ENCODE results near the gene NDUFB10.

Gene NDUFB10

DNA sequence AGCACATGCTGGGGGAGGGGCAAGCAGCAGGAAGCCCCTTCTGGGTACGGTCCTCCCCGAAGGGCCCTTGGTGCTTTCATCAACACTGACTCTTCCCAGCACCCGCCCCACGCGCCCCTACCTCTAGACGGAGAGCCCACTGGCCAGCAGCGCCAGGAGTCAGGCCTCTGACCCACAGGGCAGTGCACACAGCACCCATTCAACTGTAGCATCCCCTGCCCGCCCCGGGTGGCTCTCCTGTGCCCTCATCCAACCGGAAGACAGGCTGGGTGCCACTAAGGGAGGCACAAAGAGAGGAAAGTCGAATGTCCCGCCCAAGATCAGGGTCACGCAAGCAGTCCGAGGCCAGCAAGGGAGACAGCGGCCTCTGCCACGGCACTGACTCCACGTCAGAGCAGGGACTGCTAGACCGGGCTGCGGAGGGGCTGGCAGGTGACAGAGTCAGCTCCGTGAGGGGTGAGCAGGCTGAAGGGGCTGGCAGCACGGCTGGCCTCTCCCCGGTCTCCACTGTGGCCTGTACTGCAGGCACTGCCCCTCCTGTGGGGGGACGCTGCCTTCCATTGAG, 26.2 kb upstream of the NDUFB10 start:
- Histone ChIP-seq H3K18ac (ENCODE audit: low read depth in 1 of 2, low read length in 2 of 2) (no peak overlapping the region), H3K9me3 (ENCODE audit: control insufficient read depth, low read length) (no peaks in the 10 kb centered on the region), H2AK5ac (ENCODE audit: low read length, severe bottlenecking) (no peak overlapping the region), H3K14ac (ENCODE audit: low read length in 2 of 2) (peak overlapping the region in 1 of 2 experiments; percentile 71), H3K79me1 (replicated peaks; ENCODE audit: low read length, poor library complexity, severe bottlenecking) (no peaks in the 10 kb centered on the region), H2AFZ (ENCODE audit: low read depth, low read length) (no peak overlapping the region), H2BK5ac (ENCODE audit: low read depth, low read length, poor library complexity, severe bottlenecking) (no peak overlapping the region), H3K27me3 (ENCODE audit: control insufficient read depth in 1 of 2, insufficient read depth in 1 of 2, low read length in 2 of 2) (peaks cover 0 to 24% of the 10 kb centered on the region in 2 experiments), H2BK15ac (ENCODE audit: low read depth, poor library complexity, severe bottlenecking) (no peak overlapping the region), H4K91ac (ENCODE audit: low read length) (no peak overlapping the region), H3K23ac (ENCODE audit: low read length in 2 of 2) (peak overlapping the region in 1 of 2 experiments; percentile 18), H3K27ac (ENCODE audit: low read length, poor library complexity, severe bottlenecking) (no peak overlapping the region), H2BK12ac (ENCODE audit: low read length in 2 of 2) (peak overlapping the region in 1 of 2 experiments; percentile 24), H3K4me1 (ENCODE audit: control insufficient read depth, insufficient read depth, low read depth, low read length) (peaks cover 22% of the 10 kb centered on the region), H3K9ac (ENCODE audit: low read length) (no peak overlapping the region), H3K36me3 (ENCODE audit: control insufficient read depth in 1 of 2, insufficient read depth in 2 of 2, low read depth in 1 of 2, low read length in 2 of 2) (peaks cover 10 to 19% of the 10 kb centered on the region in 2 experiments), H4K8ac (ENCODE audit: low read length) (no peak overlapping the region), H3K4ac (ENCODE audit: low read depth in 1 of 2, low read length in 2 of 2) (no peak overlapping the region), H3K4me3 (ENCODE audit: insufficient read depth in 1 of 2, low read depth in 1 of 2, low read length in 2 of 2) (no peak overlapping the region), H2BK120ac (ENCODE audit: low read depth, low read length) (no peak overlapping the region), H3K4me2 (ENCODE audit: low read length, poor library complexity, severe bottlenecking) (no peak overlapping the region)
- DNase-seq: no peak
- WGBS: 78% methylated on average over 23 of the region's 23 CpGs

DNA sequence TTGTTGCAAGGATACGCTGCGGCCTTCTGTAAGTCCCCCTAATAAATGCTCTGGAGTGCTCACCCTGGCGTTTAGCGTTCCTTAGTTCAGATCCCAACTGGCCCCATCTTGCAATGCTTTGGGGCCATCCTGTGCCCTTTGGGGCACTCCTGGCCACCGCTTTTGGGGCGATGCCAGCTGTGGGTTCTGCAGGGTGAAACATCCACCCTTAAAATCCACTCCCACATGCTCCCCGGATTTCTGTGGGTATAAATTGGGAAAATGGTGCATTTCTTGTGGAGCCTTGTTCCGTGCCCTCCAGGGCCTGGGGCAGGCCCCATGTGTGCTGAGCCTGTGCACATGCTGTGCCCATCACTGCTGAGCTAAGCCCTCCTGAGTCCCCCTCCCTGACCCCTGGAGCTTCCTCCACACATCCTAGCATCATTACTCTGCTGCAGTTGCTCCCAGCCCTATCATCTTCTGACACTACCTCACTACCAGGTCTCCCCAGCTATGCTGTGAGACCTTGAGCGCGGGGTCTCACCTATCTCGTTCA, 22.3 kb upstream of the NDUFB10 start:
- Histone ChIP-seq H2BK5ac (ENCODE audit: low read depth, low read length, poor library complexity, severe bottlenecking) (no peak overlapping the region), H4K8ac (ENCODE audit: low read length) (no peak overlapping the region), H3K36me3 (ENCODE audit: control insufficient read depth in 1 of 2, insufficient read depth in 2 of 2, low read depth in 1 of 2, low read length in 2 of 2) (peaks cover 33 to 46% of the 10 kb centered on the region in 2 experiments), H3K23ac (ENCODE audit: low read length in 2 of 2) (no peak overlapping the region), H3K27ac (ENCODE audit: low read length, poor library complexity, severe bottlenecking) (no peak overlapping the region), H2BK12ac (ENCODE audit: low read length in 2 of 2) (no peak overlapping the region), H3K27me3 (ENCODE audit: control insufficient read depth in 1 of 2, insufficient read depth in 1 of 2, low read length in 2 of 2) (peaks cover 0 to 18% of the 10 kb centered on the region in 2 experiments), H3K14ac (ENCODE audit: low read length in 2 of 2) (no peak overlapping the region), H2AK5ac (ENCODE audit: low read length, severe bottlenecking) (no peak overlapping the region), H3K9ac (ENCODE audit: low read length) (no peak overlapping the region), H3K9me3 (ENCODE audit: control insufficient read depth, low read length) (no peaks in the 10 kb centered on the region), H2AFZ (ENCODE audit: low read depth, low read length) (no peak overlapping the region), H3K4me3 (ENCODE audit: insufficient read depth in 1 of 2, low read depth in 1 of 2, low read length in 2 of 2) (no peak overlapping the region), H3K4me1 (ENCODE audit: control insufficient read depth, insufficient read depth, low read depth, low read length) (peaks cover 16% of the 10 kb centered on the region), H3K4ac (ENCODE audit: low read depth in 1 of 2, low read length in 2 of 2) (no peak overlapping the region), H3K79me1 (replicated peaks; ENCODE audit: low read length, poor library complexity, severe bottlenecking) (peaks cover 5% of the 10 kb centered on the region), H2BK120ac (ENCODE audit: low read depth, low read length) (no peak overlapping the region), H3K4me2 (ENCODE audit: low read length, poor library complexity, severe bottlenecking) (no peak overlapping the region), H4K91ac (ENCODE audit: low read length) (no peak overlapping the region), H3K18ac (ENCODE audit: low read depth in 1 of 2, low read length in 2 of 2) (no peak overlapping the region), H2BK15ac (ENCODE audit: low read depth, poor library complexity, severe bottlenecking) (no peak overlapping the region)
- WGBS: 96% methylated on average over 6 of the region's 11 CpGs
- DNase-seq: no peak

DNA sequence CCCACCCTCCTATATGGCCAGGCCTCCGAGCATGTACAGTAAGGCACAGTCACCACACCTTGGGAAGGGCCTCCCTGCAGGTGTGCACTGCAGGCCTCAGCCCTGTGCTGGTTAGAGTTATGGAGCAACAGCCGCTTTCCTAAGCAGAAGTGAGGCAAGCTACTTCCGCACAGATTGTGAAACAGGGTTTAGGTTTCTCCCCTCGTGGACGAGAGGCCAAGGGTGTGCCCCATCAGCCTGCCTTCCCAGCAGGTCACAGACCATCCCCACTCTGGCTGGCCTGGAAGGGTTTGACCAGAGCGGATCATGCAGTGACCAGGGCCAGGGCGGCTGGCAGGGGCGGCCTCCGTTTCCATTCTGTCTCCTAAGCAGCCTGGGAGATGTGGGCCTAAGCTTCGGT, 21.0 kb upstream of the NDUFB10 start:
- H2AK5ac ChIP-seq (ENCODE audit: low read length, severe bottlenecking): no peak overlapping the region
- no peaks in the 10 kb centered on the region for H3K9me3 ChIP-seq (ENCODE audit: control insufficient read depth, low read length)
- no peak overlapping the region for H2BK15ac ChIP-seq (ENCODE audit: low read depth, poor library complexity, severe bottlenecking)
- H3K27ac ChIP-seq (ENCODE audit: low read length, poor library complexity, severe bottlenecking): no peak overlapping the region
- H3K9ac ChIP-seq (ENCODE audit: low read length): no peak overlapping the region
- H4K8ac ChIP-seq (ENCODE audit: low read length): no peak overlapping the region
- no peak overlapping the region for H2BK120ac ChIP-seq (ENCODE audit: low read depth, low read length)
- no peak overlapping the region for H2BK12ac ChIP-seq (ENCODE audit: low read length in 2 of 2)
- no peak overlapping the region for H3K4ac ChIP-seq (ENCODE audit: low read depth in 1 of 2, low read length in 2 of 2)
- WGBS: 97% methylated on average over 10 of the region's 10 CpGs
- no peak overlapping the region for H2BK5ac ChIP-seq (ENCODE audit: low read depth, low read length, poor library complexity, severe bottlenecking)
- no peak overlapping the region for H3K23ac ChIP-seq (ENCODE audit: low read length in 2 of 2)
- H3K4me3 ChIP-seq (ENCODE audit: insufficient read depth in 1 of 2, low read depth in 1 of 2, low read length in 2 of 2): no peak overlapping the region
- H3K4me1 ChIP-seq (ENCODE audit: control insufficient read depth, insufficient read depth, low read depth, low read length): peaks cover 19% of the 10 kb centered on the region
- H3K79me1 ChIP-seq (replicated peaks; ENCODE audit: low read length, poor library complexity, severe bottlenecking): peaks cover 10% of the 10 kb centered on the region
- H3K36me3 ChIP-seq (ENCODE audit: control insufficient read depth in 1 of 2, insufficient read depth in 2 of 2, low read depth in 1 of 2, low read length in 2 of 2): peaks cover 33 to 46% of the 10 kb centered on the region in 2 experiments
- H3K18ac ChIP-seq (ENCODE audit: low read depth in 1 of 2, low read length in 2 of 2): no peak overlapping the region
- no peak for DNase-seq
- no peak overlapping the region for H2AFZ ChIP-seq (ENCODE audit: low read depth, low read length)
- H3K4me2 ChIP-seq (ENCODE audit: low read length, poor library complexity, severe bottlenecking): no peak overlapping the region
- no peak overlapping the region for H4K91ac ChIP-seq (ENCODE audit: low read length)
- H3K14ac ChIP-seq (ENCODE audit: low read length in 2 of 2): no peak overlapping the region
- peaks cover 0 to 5% of the 10 kb centered on the region in 2 experiments for H3K27me3 ChIP-seq (ENCODE audit: control insufficient read depth in 1 of 2, insufficient read depth in 1 of 2, low read length in 2 of 2)

DNA sequence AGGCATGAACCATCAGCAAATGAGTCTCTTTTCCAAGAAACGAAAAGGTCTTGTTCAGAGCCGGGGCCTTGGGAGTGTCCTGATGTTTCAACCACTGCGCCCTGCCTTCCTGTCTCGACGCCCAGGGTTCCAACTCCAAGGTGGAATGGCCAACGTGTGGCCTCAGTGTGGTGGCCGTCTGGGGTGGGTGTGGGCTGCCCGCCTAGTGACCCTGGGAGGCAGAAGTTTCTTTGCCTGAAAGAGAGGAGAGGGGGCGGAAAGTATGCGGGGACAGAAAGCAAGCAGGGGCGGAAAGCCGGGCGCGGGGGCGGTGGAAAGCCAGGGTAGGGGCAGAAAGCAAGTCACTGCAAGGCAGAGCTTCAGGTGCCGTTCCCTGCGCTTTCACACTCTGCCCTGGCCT, 20.4 kb upstream of the NDUFB10 start:
- Histone ChIP-seq H3K79me1 (replicated peaks; ENCODE audit: low read length, poor library complexity, severe bottlenecking) (peaks cover 10% of the 10 kb centered on the region), H2AK5ac (ENCODE audit: low read length, severe bottlenecking) (no peak overlapping the region), H2BK15ac (ENCODE audit: low read depth, poor library complexity, severe bottlenecking) (no peak overlapping the region), H3K9me3 (ENCODE audit: control insufficient read depth, low read length) (no peaks in the 10 kb centered on the region), H3K23ac (ENCODE audit: low read length in 2 of 2) (no peak overlapping the region), H2BK120ac (ENCODE audit: low read depth, low read length) (no peak overlapping the region), H4K8ac (ENCODE audit: low read length) (no peak overlapping the region), H3K14ac (ENCODE audit: low read length in 2 of 2) (no peak overlapping the region), H3K36me3 (ENCODE audit: control insufficient read depth in 1 of 2, insufficient read depth in 2 of 2, low read depth in 1 of 2, low read length in 2 of 2) (peaks cover 33 to 46% of the 10 kb centered on the region in 2 experiments), H3K4me2 (ENCODE audit: low read length, poor library complexity, severe bottlenecking) (no peak overlapping the region), H3K9ac (ENCODE audit: low read length) (no peak overlapping the region), H4K91ac (ENCODE audit: low read length) (no peak overlapping the region), H3K27ac (ENCODE audit: low read length, poor library complexity, severe bottlenecking) (no peak overlapping the region), H3K4me1 (ENCODE audit: control insufficient read depth, insufficient read depth, low read depth, low read length) (peaks cover 21% of the 10 kb centered on the region), H3K27me3 (ENCODE audit: control insufficient read depth in 1 of 2, insufficient read depth in 1 of 2, low read length in 2 of 2) (no peaks in the 10 kb centered on the region), H2BK12ac (ENCODE audit: low read length in 2 of 2) (no peak overlapping the region), H3K4ac (ENCODE audit: low read depth in 1 of 2, low read length in 2 of 2) (no peak overlapping the region), H2AFZ (ENCODE audit: low read depth, low read length) (no peak overlapping the region), H2BK5ac (ENCODE audit: low read depth, low read length, poor library complexity, severe bottlenecking) (no peak overlapping the region), H3K18ac (ENCODE audit: low read depth in 1 of 2, low read length in 2 of 2) (no peak overlapping the region), H3K4me3 (ENCODE audit: insufficient read depth in 1 of 2, low read depth in 1 of 2, low read length in 2 of 2) (no peak overlapping the region)
- 94% methylated on average over 17 of the region's 17 CpGs for WGBS
- no peak for DNase-seq
